Upper lobe of left lung (tissue), 4 donors: ENCODE data around the gene PML.

Experiments used
- EP300 ChIP-seq, 4 donors: sonication (generic); formaldehyde crosslinking; IDR thresholded peaks; one replicate each; pipeline ENCODE4 v1.5.1; 2017; ENCODE audit warnings: antibody characterized with exemption in 4 of 4, control low read depth in 2 of 4
- POLR2A ChIP-seq, 4 donors: fragments of 450-650 bp; IDR thresholded peaks; one replicate each; pipeline ENCODE4 v1.5.1; 2016 to 2017; ENCODE audit warnings: antibody characterized with exemption in 4 of 4, mild to moderate bottlenecking in 2 of 4
- POLR2AphosphoS5 ChIP-seq, 2 donors: sonication (generic); formaldehyde crosslinking; IDR thresholded peaks; one replicate each; pipeline ENCODE4 v1.5.1; 2017; ENCODE audit warnings: antibody characterized with exemption in 2 of 2
- TF ChIP-seq, protein P1 (sequence below), 6 experiments: fragments of 450-650 bp in 4 of 6; fragments of 200-600 bp in 2 of 6; sonication (generic) in 2 of 6; IDR thresholded peaks; one replicate each; pipeline ENCODE4 v1.5.1; 2016 to 2019; ENCODE audit warnings: antibody characterized with exemption in 6 of 6

- TF ChIP-seq POLR2A (IDR thresholded peaks at IDR 0.05) (no peak), POLR2AphosphoS5 (IDR thresholded peaks at IDR 0.05) (no peak), EP300 (IDR thresholded peaks at IDR 0.05) (no peak)
- TF ChIP-seq, protein P1, sequence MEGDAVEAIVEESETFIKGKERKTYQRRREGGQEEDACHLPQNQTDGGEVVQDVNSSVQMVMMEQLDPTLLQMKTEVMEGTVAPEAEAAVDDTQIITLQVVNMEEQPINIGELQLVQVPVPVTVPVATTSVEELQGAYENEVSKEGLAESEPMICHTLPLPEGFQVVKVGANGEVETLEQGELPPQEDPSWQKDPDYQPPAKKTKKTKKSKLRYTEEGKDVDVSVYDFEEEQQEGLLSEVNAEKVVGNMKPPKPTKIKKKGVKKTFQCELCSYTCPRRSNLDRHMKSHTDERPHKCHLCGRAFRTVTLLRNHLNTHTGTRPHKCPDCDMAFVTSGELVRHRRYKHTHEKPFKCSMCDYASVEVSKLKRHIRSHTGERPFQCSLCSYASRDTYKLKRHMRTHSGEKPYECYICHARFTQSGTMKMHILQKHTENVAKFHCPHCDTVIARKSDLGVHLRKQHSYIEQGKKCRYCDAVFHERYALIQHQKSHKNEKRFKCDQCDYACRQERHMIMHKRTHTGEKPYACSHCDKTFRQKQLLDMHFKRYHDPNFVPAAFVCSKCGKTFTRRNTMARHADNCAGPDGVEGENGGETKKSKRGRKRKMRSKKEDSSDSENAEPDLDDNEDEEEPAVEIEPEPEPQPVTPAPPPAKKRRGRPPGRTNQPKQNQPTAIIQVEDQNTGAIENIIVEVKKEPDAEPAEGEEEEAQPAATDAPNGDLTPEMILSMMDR (IDR thresholded peaks at IDR 0.05), result no peak
Observed at GRCh38 chr15:74006774-74007639, 12.5 kb downstream of the PML start.
